Measurements from ENCODE around the gene B4GALT2. TPM values are rescaled to one million over a fixed set of nuclear protein-coding genes. Genes with fewer than 3 reads are reported as not detected.

B4GALT2 gene
- total and polyA plus RNA-seq, 9 of the 15 experiments (the other 6 are each of a cell fraction or from before 2014, with no cell fraction given) = 1.3 to 86.8 (median 43.8) TPM

GRCh38 chr1:44030605-44031251, 51.7 kb downstream of the B4GALT2 start (continued):
- TF ChIP-seq MCM3 (IDR thresholded peaks at IDR 0.05) (no peak), ZNF551 (CRISPR knock-in tag; IDR thresholded peaks at IDR 0.05) (no peak), RFX7 (CRISPR knock-in tag; IDR thresholded peaks at IDR 0.05) (no peak), ZNF253 (CRISPR knock-in tag; conservative IDR thresholded peaks at IDR 0.05) (no peak), GMEB1 (CRISPR knock-in tag; IDR thresholded peaks at IDR 0.05) (no peak), SMARCC2 (IDR thresholded peaks at IDR 0.05; ENCODE audit: low read depth) (no peak), ZBTB43 (CRISPR knock-in tag; IDR thresholded peaks at IDR 0.05) (no peak), VEZF1 (CRISPR knock-in tag; IDR thresholded peaks at IDR 0.05) (peak; percentile 52; the same call in 1 of the 2 replicates), ARID1B (IDR thresholded peaks at IDR 0.05) (peak; percentile 32; the same call in 1 of the 2 replicates), RAD21 (CRISPR knock-in tag; conservative IDR thresholded peaks at IDR 0.05 in 1 of 2, IDR thresholded peaks at IDR 0.05 in 1 of 2) (peak; percentile 7 to 31; a peak in 1 of 4 replicates), CBX3 (IDR thresholded peaks at IDR 0.05; ENCODE audit: borderline replicate concordance in 1 of 2, low read length in 2 of 2) (0 out of 3 replicates have a peak, but pooled peaks of 1 of the 2 experiments have one; percentile 6), SMARCA4 (IDR thresholded peaks at IDR 0.05) (no peak), MYNN (IDR thresholded peaks at IDR 0.05) (peak; percentile 11; the same call in 1 of the 2 replicates), MYNN (CRISPR knock-in tag; IDR thresholded peaks at IDR 0.05) (no peak), ZNF274 (IDR thresholded peaks at IDR 0.05; ENCODE audit: borderline replicate concordance, low read depth, low read length) (peak; percentile 21; the same call in 1 of the 2 replicates), JUN (IDR thresholded peaks at IDR 0.05; ENCODE audit: borderline replicate concordance, low read depth, low read length) (no peak), JUN (CRISPR knock-in tag; IDR thresholded peaks at IDR 0.05; ENCODE audit: borderline replicate concordance) (no peak; the same call in 1 of the 2 replicates), RNF219 (CRISPR knock-in tag; IDR thresholded peaks at IDR 0.05) (no peak), HDAC1 (IDR thresholded peaks at IDR 0.05) (peak in 1 of 2 experiments; percentile 53; a peak in 1 of 4 replicates), PHB (CRISPR knock-in tag; IDR thresholded peaks at IDR 0.05) (peak; percentile 76; the same call in 1 of the 2 replicates), ZFP30 (CRISPR knock-in tag; IDR thresholded peaks at IDR 0.05; ENCODE audit: borderline replicate concordance) (no peak), NR4A1 (CRISPR knock-in tag; IDR thresholded peaks at IDR 0.05) (0 out of 2 replicates have a peak, but pooled peaks have one; percentile 8), NR4A1 (tag; IDR thresholded peaks at IDR 0.05) (no peak)

All from K562 (cell line).